Measurements from ENCODE around the gene PRR33. TPM values are rescaled to one million over a fixed set of nuclear protein-coding genes. Genes with fewer than 3 reads are reported as not detected.

The PRR33 gene
- total RNA-seq, 6 experiments from 2014 or later, result not detected

GRCh38 chr11:1881442-1882264 lies 10.0 kb downstream of the PRR33 start:
- ATAC-seq (peak in 1 of 4 donors; percentile 17), DNase-seq (peak in 1 of 3 donors; percentile 48)
- H3K36me3 ChIP-seq, result no peaks in the 10 kb centered on the region
- 0% methylated on average over 3 of the region's 43 CpGs for WGBS (ENCODE audit: insufficient coverage, low coverage, low lambda C conversion rate, missing lambda C conversion rate)
- no peak overlapping the region for H3K4me3 ChIP-seq
- intact Hi-C loops (cut with DNase I), result no loop called here
- H3K27ac ChIP-seq, result no peak overlapping the region
- no peaks in the 10 kb centered on the region for H3K27me3 ChIP-seq
- no peaks in the 10 kb centered on the region for H3K4me1 ChIP-seq
- TF ChIP-seq, protein P1, sequence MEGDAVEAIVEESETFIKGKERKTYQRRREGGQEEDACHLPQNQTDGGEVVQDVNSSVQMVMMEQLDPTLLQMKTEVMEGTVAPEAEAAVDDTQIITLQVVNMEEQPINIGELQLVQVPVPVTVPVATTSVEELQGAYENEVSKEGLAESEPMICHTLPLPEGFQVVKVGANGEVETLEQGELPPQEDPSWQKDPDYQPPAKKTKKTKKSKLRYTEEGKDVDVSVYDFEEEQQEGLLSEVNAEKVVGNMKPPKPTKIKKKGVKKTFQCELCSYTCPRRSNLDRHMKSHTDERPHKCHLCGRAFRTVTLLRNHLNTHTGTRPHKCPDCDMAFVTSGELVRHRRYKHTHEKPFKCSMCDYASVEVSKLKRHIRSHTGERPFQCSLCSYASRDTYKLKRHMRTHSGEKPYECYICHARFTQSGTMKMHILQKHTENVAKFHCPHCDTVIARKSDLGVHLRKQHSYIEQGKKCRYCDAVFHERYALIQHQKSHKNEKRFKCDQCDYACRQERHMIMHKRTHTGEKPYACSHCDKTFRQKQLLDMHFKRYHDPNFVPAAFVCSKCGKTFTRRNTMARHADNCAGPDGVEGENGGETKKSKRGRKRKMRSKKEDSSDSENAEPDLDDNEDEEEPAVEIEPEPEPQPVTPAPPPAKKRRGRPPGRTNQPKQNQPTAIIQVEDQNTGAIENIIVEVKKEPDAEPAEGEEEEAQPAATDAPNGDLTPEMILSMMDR (IDR thresholded peaks at IDR 0.05), result no peak
- TF ChIP-seq POLR2A (IDR thresholded peaks at IDR 0.05), result no peak
- H3K9me3 ChIP-seq, result no peaks in the 10 kb centered on the region

- no peaks in the 10 kb centered on the region for H3K4me1 ChIP-seq
- no CpG with 5 or more reads among the region's 9 CpGs for whole genome bisulfite sequencing (ENCODE audit: insufficient coverage, low coverage, low lambda C conversion rate, missing lambda C conversion rate)
- H3K4me3 ChIP-seq, result no peak overlapping the region
- DNase-seq (peak in 1 of 3 donors; percentile 42), ATAC-seq (peak in 1 of 4 donors; percentile 5)
- H3K27me3 ChIP-seq, result no peaks in the 10 kb centered on the region
- TF ChIP-seq POLR2A (IDR thresholded peaks at IDR 0.05), result no peak
- TF ChIP-seq, protein P1 (IDR thresholded peaks at IDR 0.05), result no peak
- H3K27ac ChIP-seq, result no peak overlapping the region
- H3K36me3 ChIP-seq, result no peaks in the 10 kb centered on the region
- intact Hi-C loops (cut with DNase I), result no loop called here
- H3K9me3 ChIP-seq, result no peaks in the 10 kb centered on the region
Measured at GRCh38 chr11:1880746-1881441, 10.8 kb downstream of the PRR33 start.

GRCh38 chr11:1879941-1880720 lies 11.6 kb downstream of the PRR33 start:
- Histone ChIP-seq H3K4me3 (no peak overlapping the region), H3K9me3 (no peaks in the 10 kb centered on the region), H3K4me1 (no peaks in the 10 kb centered on the region), H3K27ac (no peak overlapping the region), H3K36me3 (no peaks in the 10 kb centered on the region), H3K27me3 (no peaks in the 10 kb centered on the region)
- WGBS (ENCODE audit: insufficient coverage, low coverage, low lambda C conversion rate, missing lambda C conversion rate), result 73% methylated on average over 3 of the region's 32 CpGs
- intact Hi-C loops (cut with DNase I), result loop anchor here in 1 of 2 donors (10.0 kb wide), 1 partner anchor 265 kb away; no protein-coding TSS in a partner anchor
- DNase-seq (peak in 2 of 3 donors; percentile 44 to 57), ATAC-seq (peak in 1 of 4 donors; percentile 6)
- no peak for TF ChIP-seq POLR2A (IDR thresholded peaks at IDR 0.05)
- TF ChIP-seq, protein P1 (IDR thresholded peaks at IDR 0.05), result no peak

GRCh38 chr11:1879342-1879940 lies 12.3 kb downstream of the PRR33 start:
- 100% methylated on average over 2 of the region's 13 CpGs for WGBS (ENCODE audit: insufficient coverage, low coverage, low lambda C conversion rate, missing lambda C conversion rate)
- Histone ChIP-seq H3K4me1 (no peaks in the 10 kb centered on the region), H3K27ac (no peak overlapping the region), H3K36me3 (no peaks in the 10 kb centered on the region), H3K9me3 (no peaks in the 10 kb centered on the region), H3K4me3 (no peak overlapping the region), H3K27me3 (no peaks in the 10 kb centered on the region)
- ATAC-seq, result no peak
- intact Hi-C loops (cut with DNase I), result loop anchor here in 1 of 2 donors (10.0 kb wide), 1 partner anchor 265 kb away; no protein-coding TSS in a partner anchor
- TF ChIP-seq, protein P1 (IDR thresholded peaks at IDR 0.05), result no peak
- TF ChIP-seq POLR2A (IDR thresholded peaks at IDR 0.05), result no peak
- DNase-seq, result peak; percentile 12 to 48 (median 41)

Data from right lobe of liver (tissue), 6 donors.